Panc1 (cell line): ENCODE data around the gene SLC4A1.

Experiments used
- POLR2AphosphoS5 ChIP-seq: IDR thresholded peaks from 2 replicates; pipeline ENCODE4 v1.6.1; 2012; ENCODE audit warnings: mild to moderate bottlenecking, low read depth, low read length, moderate library complexity
- TF ChIP-seq, protein P1 (sequence below): fragments of 450-650 bp; IDR thresholded peaks from 2 replicates; pipeline ENCODE4 v1.5.1; 2017; ENCODE audit warnings: mild to moderate bottlenecking

DNA sequence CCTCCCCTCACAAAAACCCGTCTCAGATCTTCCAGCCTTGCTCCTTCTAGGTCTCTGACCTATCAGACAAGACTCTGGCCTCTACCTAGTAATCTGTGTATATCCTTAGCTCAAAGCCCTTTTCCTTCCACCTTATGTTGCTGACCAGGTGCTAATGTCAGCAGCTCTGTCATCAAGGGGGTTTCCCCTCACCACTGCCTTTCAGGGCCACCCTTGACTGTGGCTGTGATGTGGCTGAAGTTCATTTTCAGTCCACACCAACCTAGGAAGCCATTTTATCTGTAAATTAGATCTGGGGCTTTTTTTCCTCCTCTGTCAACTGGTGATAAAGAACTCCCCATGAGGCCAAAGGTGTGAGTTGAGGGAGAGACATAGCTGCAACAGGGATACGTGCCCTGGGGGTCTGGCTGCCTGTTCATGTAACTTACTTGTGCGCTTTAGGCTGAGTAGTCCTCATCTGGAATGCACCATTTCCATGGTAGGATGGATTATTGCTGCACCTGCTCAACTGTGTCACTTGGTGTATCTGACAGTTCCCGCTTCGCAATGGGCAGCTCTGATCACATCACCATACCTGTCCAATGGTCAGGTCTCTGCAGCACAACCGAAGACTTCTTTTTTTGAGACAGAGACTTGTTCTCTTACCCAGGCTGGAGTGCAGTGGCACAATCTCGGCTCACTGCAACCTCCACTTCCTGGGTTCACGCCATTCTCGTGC is 25.7 kb upstream of the SLC4A1 start:
- TF ChIP-seq POLR2AphosphoS5, result no peak
- TF ChIP-seq, protein P1, sequence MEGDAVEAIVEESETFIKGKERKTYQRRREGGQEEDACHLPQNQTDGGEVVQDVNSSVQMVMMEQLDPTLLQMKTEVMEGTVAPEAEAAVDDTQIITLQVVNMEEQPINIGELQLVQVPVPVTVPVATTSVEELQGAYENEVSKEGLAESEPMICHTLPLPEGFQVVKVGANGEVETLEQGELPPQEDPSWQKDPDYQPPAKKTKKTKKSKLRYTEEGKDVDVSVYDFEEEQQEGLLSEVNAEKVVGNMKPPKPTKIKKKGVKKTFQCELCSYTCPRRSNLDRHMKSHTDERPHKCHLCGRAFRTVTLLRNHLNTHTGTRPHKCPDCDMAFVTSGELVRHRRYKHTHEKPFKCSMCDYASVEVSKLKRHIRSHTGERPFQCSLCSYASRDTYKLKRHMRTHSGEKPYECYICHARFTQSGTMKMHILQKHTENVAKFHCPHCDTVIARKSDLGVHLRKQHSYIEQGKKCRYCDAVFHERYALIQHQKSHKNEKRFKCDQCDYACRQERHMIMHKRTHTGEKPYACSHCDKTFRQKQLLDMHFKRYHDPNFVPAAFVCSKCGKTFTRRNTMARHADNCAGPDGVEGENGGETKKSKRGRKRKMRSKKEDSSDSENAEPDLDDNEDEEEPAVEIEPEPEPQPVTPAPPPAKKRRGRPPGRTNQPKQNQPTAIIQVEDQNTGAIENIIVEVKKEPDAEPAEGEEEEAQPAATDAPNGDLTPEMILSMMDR, result no peak
